Suppressor macrophage (primary cell): Measurements from ENCODE around the gene CTSF.
"Not testable (repeated sequence)": the region's sequence is repeated elsewhere in the genome, so short reads cannot be mapped to it uniquely, and the experiment has no call there.

ENCODE experiments used
- DNase-seq, 4 experiments: peaks; one replicate each; pipeline ENCODE4 v3.0.0-alpha.2; 2020 to 2022

The CTSF gene

GRCh38 chr11:66589996-66590675 lies 21.7 kb upstream of the CTSF start:
- DNase-seq: no peak

GRCh38 chr11:66589315-66589714 lies 20.9 kb upstream of the CTSF start:
- not testable (repeated sequence) for DNase-seq

DNA sequence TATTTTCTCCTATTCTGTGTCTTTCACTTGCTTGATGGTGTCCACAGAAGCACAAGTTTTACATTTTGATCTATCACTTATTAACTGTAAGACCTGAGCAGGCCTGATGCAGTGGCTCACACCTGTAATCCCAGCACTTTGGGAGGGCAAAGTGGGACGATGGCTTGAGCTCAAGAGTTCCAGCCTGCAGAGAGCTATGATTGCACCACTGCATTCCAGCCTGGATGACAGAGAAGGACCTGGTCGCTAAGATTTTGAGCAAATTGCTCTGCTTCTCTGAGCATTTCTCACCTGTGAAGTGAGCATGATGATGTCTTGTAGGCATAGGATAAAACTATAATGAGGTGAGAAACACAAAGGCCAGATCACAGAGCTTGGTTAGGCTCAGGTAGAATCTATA lies 17.7 kb upstream of the CTSF start:
- no peak for DNase-seq

- DNase-seq: not testable (repeated sequence)
Observed at GRCh38 chr11:66585447-66585846, 17.0 kb upstream of the CTSF start.

GRCh38 chr11:66582565-66583147 lies 14.2 kb upstream of the CTSF start:
- not testable (repeated sequence) for DNase-seq

GRCh38 chr11:66581261-66581660 lies 12.9 kb upstream of the CTSF start:
- no peak for DNase-seq

- DNase-seq: peak; percentile 53 to 81 (median 74)
Observed at GRCh38 chr11:66580803-66581202, 12.4 kb upstream of the CTSF start.

- peak; percentile 86 to 93 (median 92) for DNase-seq
Observed at GRCh38 chr11:66579017-66579606, 10.7 kb upstream of the CTSF start.

DNA sequence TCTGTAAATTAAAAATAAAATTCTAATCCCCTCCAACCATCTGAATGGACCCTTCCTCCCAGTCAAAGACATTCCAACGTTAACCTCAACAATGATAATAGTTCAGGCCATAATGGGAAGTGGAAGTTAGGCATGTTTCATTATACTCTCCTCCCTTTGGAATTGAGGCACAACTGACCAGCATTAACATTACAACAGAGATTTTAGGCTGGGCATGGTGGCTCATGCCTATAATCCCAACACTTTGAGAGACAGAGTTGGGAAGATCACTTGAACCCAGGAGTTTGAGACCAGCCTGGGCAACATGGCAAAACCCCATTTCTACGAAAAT lies 2.4 kb upstream of the CTSF start:
- no peak for DNase-seq

DNA sequence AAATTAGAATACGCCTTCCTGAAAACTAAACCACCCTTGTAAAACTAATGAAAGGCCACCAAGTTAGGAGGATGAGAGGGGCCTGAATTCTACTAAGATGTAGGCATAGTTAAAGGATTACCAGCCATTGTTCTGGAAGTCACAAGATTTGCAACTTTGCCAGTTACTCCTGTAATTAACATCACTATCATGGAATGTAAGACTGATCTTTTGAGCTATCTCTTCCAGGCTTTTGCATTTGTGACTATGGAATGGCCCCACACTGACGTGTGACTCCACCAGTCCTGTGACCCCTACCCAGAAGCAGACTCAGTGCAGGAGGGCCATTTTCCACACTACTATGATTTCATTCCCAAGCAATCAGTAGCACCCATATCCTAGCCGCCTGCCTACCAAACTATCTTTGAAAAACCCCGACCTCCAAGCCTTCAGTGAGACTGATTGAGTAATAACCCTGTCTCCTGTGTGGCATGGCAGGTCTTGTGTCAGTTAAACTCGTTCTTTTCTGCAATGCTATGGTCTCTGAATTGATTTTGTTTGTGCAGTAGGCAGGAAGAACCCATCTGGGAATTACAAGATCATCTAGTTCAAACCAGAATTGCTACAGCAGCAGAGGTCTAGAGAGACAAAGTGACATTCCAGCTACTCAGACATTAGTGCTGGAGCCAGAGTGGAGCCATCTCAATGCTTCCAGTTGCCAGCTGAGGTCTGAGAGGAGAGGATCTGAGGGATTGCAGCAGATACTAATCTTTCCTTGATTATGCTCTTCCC lies 1.9 kb upstream of the CTSF start:
- DNase-seq: no peak

GRCh38 chr11:66569076-66569475 lies 670 bp upstream of the CTSF start:
- DNase-seq: no peak

GRCh38 chr11:66567787-66568123 lies 651 bp downstream of the CTSF start:
- DNase-seq: no peak

- no peak for DNase-seq
Observed at GRCh38 chr11:66566221-66566620, 2.2 kb downstream of the CTSF start.

GRCh38 chr11:66564984-66565383 lies 3.4 kb downstream of the CTSF start:
- DNase-seq: no peak

GRCh38 chr11:66564538-66564937 lies 3.9 kb downstream of the CTSF start:
- DNase-seq: no peak

- no peak for DNase-seq
Observed at GRCh38 chr11:66563832-66564231, 4.6 kb downstream of the CTSF start.

DNA sequence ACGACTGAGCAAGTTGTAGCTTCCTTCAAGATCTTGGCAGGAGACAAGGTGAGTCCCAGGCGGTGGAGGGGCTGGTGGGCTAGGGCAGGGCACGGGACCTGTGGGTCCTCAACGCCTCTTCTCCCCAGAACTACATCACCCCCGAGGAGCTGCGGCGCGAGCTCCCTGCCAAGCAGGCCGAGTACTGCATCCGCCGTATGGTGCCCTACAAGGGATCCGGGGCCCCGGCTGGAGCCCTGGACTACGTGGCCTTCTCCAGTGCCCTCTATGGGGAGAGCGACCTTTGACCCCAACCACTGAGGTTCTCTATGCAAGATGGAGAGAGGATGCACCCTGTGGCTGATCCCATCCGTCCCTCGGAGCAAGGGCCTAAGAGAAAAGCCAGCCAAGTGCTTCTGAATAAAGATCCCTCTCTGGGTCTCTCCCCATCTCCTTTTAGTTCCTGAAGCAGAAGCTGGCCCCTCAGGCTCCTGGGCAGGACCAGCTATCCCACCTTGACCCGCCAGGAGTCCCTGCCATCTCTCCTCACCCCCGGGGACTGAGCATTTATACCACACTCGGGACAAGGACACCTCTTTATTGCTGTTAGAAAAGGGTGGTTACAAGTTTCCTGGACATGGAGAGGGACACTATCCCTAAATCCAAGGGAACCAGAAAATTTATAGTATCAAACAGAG lies 5.4 kb downstream of the CTSF start:
- DNase-seq: no peak

GRCh38 chr11:66562275-66562674 lies 6.1 kb downstream of the CTSF start:
- no peak for DNase-seq

DNA sequence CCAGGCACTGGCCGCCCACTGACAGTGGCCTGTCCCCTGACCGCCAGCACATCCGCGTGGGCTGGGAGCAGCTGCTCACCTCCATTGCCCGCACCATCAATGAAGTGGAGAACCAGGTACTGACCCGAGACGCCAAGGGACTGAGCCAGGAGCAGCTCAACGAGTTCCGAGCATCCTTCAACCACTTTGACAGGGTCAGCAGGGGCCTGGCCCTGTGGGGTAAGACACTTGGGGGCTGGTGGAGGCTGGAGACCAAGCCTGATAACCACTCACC lies 6.5 kb downstream of the CTSF start:
- no peak for DNase-seq

DNA sequence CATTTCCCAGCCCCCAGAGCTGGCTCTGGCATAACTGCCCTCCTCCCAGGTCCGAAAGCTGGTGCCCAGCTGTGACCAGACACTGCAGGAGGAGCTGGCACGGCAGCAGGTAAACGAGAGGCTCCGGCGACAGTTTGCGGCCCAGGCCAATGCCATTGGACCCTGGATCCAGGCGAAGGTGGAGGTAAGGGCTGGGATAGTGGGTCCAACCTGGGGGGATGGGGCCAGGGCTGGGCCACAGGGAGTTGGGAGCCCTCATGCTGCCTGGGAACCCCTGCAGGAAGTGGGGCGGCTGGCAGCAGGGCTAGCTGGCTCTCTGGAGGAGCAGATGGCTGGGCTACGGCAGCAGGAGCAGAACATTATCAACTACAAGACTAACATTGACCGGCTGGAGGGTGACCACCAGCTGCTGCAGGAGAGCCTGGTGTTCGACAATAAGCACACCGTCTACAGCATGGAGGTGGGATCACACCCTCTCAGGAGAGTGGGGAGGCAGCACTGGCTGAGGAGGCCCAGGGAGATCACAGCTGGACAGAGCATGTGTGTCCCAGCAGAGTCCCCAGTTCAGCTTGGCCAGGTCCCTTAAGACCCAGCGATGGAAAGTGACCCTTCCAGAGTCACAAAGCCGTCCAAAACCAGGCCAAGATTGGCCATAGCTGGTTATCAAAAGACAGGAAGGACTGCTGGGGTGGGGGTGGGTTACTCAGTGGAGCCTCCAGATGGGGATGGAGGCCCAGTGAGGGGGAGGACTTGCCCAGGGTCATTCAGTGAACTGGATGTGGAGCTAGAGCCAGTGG lies 7.0 kb downstream of the CTSF start:
- DNase-seq: no peak

DNA sequence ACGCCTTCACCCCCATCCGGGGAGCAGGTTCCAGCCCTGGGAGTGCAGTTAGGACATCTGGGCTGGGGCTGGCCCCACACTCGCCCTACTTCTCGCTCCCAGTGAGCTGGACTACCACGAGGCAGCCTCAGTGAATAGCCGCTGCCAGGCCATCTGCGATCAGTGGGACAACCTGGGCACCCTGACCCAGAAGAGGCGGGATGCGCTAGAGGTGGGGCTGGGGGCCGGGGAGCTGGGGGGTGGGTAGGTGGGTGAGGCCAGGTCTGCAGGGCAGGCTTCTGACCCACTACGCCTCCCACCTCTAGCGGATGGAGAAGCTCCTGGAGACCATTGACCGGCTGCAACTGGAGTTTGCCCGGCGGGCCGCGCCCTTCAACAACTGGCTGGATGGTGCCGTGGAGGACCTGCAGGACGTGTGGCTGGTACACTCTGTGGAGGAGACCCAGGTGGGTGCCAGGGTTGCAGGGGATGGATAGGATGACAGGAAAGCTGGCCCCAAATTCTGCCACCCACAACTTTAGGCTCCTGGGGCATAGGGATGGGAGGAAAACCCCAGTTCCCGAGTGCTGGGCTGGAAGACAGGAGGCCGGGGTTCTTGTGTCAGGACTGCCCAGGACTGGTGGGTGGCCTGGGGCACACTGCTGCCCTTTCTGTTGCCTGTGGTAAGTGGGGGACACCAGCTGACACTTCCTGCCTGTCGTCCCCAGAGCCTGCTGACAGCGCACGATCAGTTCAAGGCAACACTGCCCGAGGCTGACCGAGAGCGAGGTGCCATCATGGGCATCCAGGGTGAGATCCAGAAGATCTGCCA lies 8.3 kb downstream of the CTSF start:
- DNase-seq: no peak
